Chondrocyte (in vitro differentiated cells): ENCODE data around the gene BDKRB1. TPM values are rescaled to one million over a fixed set of nuclear protein-coding genes. Genes with fewer than 3 reads are reported as not detected.

Experiments used
- DNase-seq: peaks from one replicate; pipeline ENCODE4 v3.0.0; 2021; ENCODE audit warnings: mixed read lengths, low spot score
- H3K27ac Mint-ChIP-seq: one replicate; pipeline ENCODE4 v1.8.0; 2021; ENCODE audit warnings: mild to moderate bottlenecking, moderate library complexity, mixed read lengths; ENCODE audit not compliant: unreplicated experiment
- H3K27me3 Mint-ChIP-seq: 2 replicates; pipeline ENCODE4 v1.8.0; 2021; ENCODE audit warnings: low read depth, mixed read lengths
- H3K36me3 Mint-ChIP-seq: 2 replicates; pipeline ENCODE4 v1.8.0; 2021; ENCODE audit warnings: low read depth, mixed read lengths
- H3K4me1 Mint-ChIP-seq: 2 replicates; pipeline ENCODE4 v1.8.0; 2021; ENCODE audit warnings: low read depth, mild to moderate bottlenecking, mixed read lengths
- H3K4me3 Mint-ChIP-seq: one replicate; pipeline ENCODE4 v1.8.0; 2021; ENCODE audit warnings: mild to moderate bottlenecking, moderate library complexity, mixed read lengths; ENCODE audit not compliant: unreplicated experiment
- H3K9me3 Mint-ChIP-seq: 2 replicates; pipeline ENCODE4 v1.8.0; 2021; ENCODE audit warnings: low read depth, mixed read lengths
- CTCF ChIP-seq: fragments of 200-600 bp; sonication (generic); IDR thresholded peaks from 2 replicates; pipeline ENCODE4 v1.5.0; 2021; ENCODE audit warnings: antibody characterized with exemption, mild to moderate bottlenecking, moderate library complexity
- total RNA-seq: library from RNA; stranded (reverse); gene quantifications from 3 replicates; pipeline ENCODE4 v1.2.1, GENCODE V29; 2021

BDKRB1 gene
- total RNA-seq, 1 donor from 2014 or later: not detected

- peaks cover 7% of the 10 kb centered on the region for H3K9me3 Mint-ChIP-seq
- TF ChIP-seq CTCF: no peak
- H3K36me3 Mint-ChIP-seq: peaks cover 6% of the 10 kb centered on the region
- H3K4me3 Mint-ChIP-seq: no peak overlapping the region
- H3K27me3 Mint-ChIP-seq: no peaks in the 10 kb centered on the region
- H3K27ac Mint-ChIP-seq: no peak overlapping the region
- DNase-seq: no peak
- peaks cover 20% of the 10 kb centered on the region for H3K4me1 Mint-ChIP-seq
Measured at GRCh38 chr14:96264200-96264553, 8.2 kb downstream of the BDKRB1 start.

- Mint-ChIP-seq H3K9me3 (peaks cover 7% of the 10 kb centered on the region), H3K27me3 (no peaks in the 10 kb centered on the region), H3K27ac (no peak overlapping the region), H3K4me3 (no peak overlapping the region), H3K4me1 (peaks cover 24% of the 10 kb centered on the region), H3K36me3 (peaks cover 6% of the 10 kb centered on the region)
- peak; percentile 65 for TF ChIP-seq CTCF
- no peak for DNase-seq
Measured at GRCh38 chr14:96264853-96265252, 8.8 kb downstream of the BDKRB1 start.

GRCh38 chr14:96265383-96266095, 9.5 kb downstream of the BDKRB1 start:
- H3K9me3 Mint-ChIP-seq: peaks cover 6% of the 10 kb centered on the region
- peaks cover 23% of the 10 kb centered on the region for H3K4me1 Mint-ChIP-seq
- H3K36me3 Mint-ChIP-seq: peaks cover 5% of the 10 kb centered on the region
- H3K27ac Mint-ChIP-seq: no peak overlapping the region
- DNase-seq: no peak
- no peaks in the 10 kb centered on the region for H3K27me3 Mint-ChIP-seq
- TF ChIP-seq CTCF: no peak
- no peak overlapping the region for H3K4me3 Mint-ChIP-seq

GRCh38 chr14:96267336-96267735, 11.3 kb downstream of the BDKRB1 start:
- peaks cover 17% of the 10 kb centered on the region for H3K4me1 Mint-ChIP-seq
- H3K27me3 Mint-ChIP-seq: no peaks in the 10 kb centered on the region
- no peaks in the 10 kb centered on the region for H3K36me3 Mint-ChIP-seq
- no peak overlapping the region for H3K4me3 Mint-ChIP-seq
- no peak overlapping the region for H3K27ac Mint-ChIP-seq
- TF ChIP-seq CTCF: no peak
- DNase-seq: no peak
- H3K9me3 Mint-ChIP-seq: peaks cover 4% of the 10 kb centered on the region

GRCh38 chr14:96267916-96268315, 11.9 kb downstream of the BDKRB1 start:
- Mint-ChIP-seq H3K36me3 (no peaks in the 10 kb centered on the region), H3K27ac (no peak overlapping the region), H3K4me1 (peaks cover 17% of the 10 kb centered on the region), H3K4me3 (no peak overlapping the region), H3K27me3 (no peaks in the 10 kb centered on the region), H3K9me3 (peaks cover 7% of the 10 kb centered on the region)
- DNase-seq: no peak
- TF ChIP-seq CTCF: no peak
